GM12878 (cell line): ENCODE data around the gene MAP3K5. TPM values are rescaled to one million over a fixed set of nuclear protein-coding genes. Genes with fewer than 3 reads are reported as not detected.
A peak's percentile ranks its signal among the peaks of the same experiment; 100 is the strongest.

ENCODE experiments used
- ATAC-seq: fragments of 200-7000 bp; cut with Tn5 transposase; 3 replicates; pipeline ENCODE4 v1.9.1; 2020; ENCODE audit warnings: mild to moderate bottlenecking, moderate library complexity
- BruUV-seq: library from RNA; stranded (reverse); fragments of 400-500 nt; replicated peaks from 2 replicates; lab custom pipeline; 2021; lab: Mats Ljungman, UMichigan
- CTCF ChIA-PET: fragments of 300-600 bp; sonication (Branson Sonifier 250); formaldehyde crosslinking; extraction: SDS; loops from one replicate; lab custom pipeline; 2021; ENCODE audit warnings: inconsistent platforms; lab: Yijun Ruan, JAX
- POLR2A ChIA-PET: fragments of 350-600 bp; formaldehyde crosslinking; extraction: SDS; loops from one replicate; lab custom pipeline; 2021; ENCODE audit warnings: inconsistent platforms; lab: Charles Lee
- RAD21 ChIA-PET: fragments of 300-600 bp; sonication (Branson Sonifier 250); formaldehyde crosslinking; loops from one replicate; lab custom pipeline; 2023; ENCODE audit warnings: antibody characterized with exemption; ENCODE audit not compliant: unreplicated experiment; lab: Charles Lee
- SMC1A ChIA-PET: fragments of 300-600 bp; sonication (Branson Sonifier 250); formaldehyde crosslinking; loops from one replicate; lab custom pipeline; 2023; ENCODE audit not compliant: unreplicated experiment, uncharacterized antibody; lab: Charles Lee
- DNase-seq: peaks from one replicate; pipeline ENCODE4 v3.0.0-alpha.2; 2011; ENCODE audit warnings: low read depth, low spot score
- FAIRE-seq: peaks from 3 replicates; lab custom pipeline; 2011; peaks lifted over from hg19 to GRCh38; lab: Jason Lieb, UNC
- H2AFZ ChIP-seq: 2 replicates; pipeline ENCODE4 v1.6.0; 2011; ENCODE audit warnings: low read depth, low read length, control low read depth; ENCODE audit not compliant: control insufficient read depth
- H3K27ac ChIP-seq: 2 replicates; pipeline ENCODE4 v1.5.1; 2011; ENCODE audit warnings: control low read depth; ENCODE audit not compliant: control insufficient read depth, insufficient read depth
- H3K27me3 ChIP-seq, 2 experiments: replicated peaks in 1 of 2; 2 replicates each; pipeline versions ENCODE4 v1.6.0 to v1.6.1; 2011; ENCODE audit warnings: low read length in 1 of 2; ENCODE audit not compliant: control insufficient read depth in 2 of 2, insufficient read depth in 2 of 2
- H3K36me3 ChIP-seq, 2 experiments: 2 replicates each; pipeline ENCODE4 v1.5.1; 2011; ENCODE audit warnings: low read length in 1 of 2; ENCODE audit not compliant: control insufficient read depth in 2 of 2, insufficient read depth in 2 of 2
- H3K4me1 ChIP-seq: 2 replicates; pipeline ENCODE4 v1.6.1; 2011; ENCODE audit warnings: mild to moderate bottlenecking, low read length, moderate library complexity, mixed read lengths; ENCODE audit not compliant: control insufficient read depth, insufficient read depth
- H3K4me2 ChIP-seq: 2 replicates; pipeline ENCODE4 v1.6.0; 2011; ENCODE audit warnings: control low read depth; ENCODE audit not compliant: control insufficient read depth, insufficient read depth
- H3K4me3 ChIP-seq: fragments of 200-600 bp; sonication (generic); 2 replicates; pipeline ENCODE4 v1.5.1; 2016
- H3K79me2 ChIP-seq: 2 replicates; pipeline ENCODE4 v1.6.0; 2011; ENCODE audit warnings: low read length; ENCODE audit not compliant: control insufficient read depth, insufficient read depth
- H3K9ac ChIP-seq: 2 replicates; pipeline ENCODE4 v1.8.0; 2011; ENCODE audit warnings: low read length, control low read depth, mixed read lengths; ENCODE audit not compliant: control insufficient read depth, insufficient read depth
- H3K9me3 ChIP-seq: replicated peaks from 3 replicates; pipeline ENCODE4 v1.5.1; 2011; ENCODE audit warnings: mild to moderate bottlenecking, low read length; ENCODE audit not compliant: control insufficient read depth, insufficient read depth
- H4K20me1 ChIP-seq: 2 replicates; pipeline ENCODE4 v1.6.0; 2011; ENCODE audit not compliant: control insufficient read depth, insufficient read depth
- CBFB ChIP-seq: IDR thresholded peaks from 2 replicates; pipeline ENCODE4 v1.6.1; 2016; ENCODE audit warnings: antibody characterized with exemption, low read depth
- POLR2AphosphoS5 ChIP-seq: IDR thresholded peaks from 2 replicates; pipeline ENCODE4 v1.6.1; 2011; ENCODE audit warnings: mild to moderate bottlenecking, low read length, inconsistent platforms
- RELA ChIP-seq: fragments of 450-650 bp; IDR thresholded peaks from 2 replicates; pipeline ENCODE4 v1.8.0; 2014; ENCODE audit warnings: borderline replicate concordance; ENCODE audit not compliant: partially characterized antibody
- SMAD1 ChIP-seq: fragments of 450-650 bp; IDR thresholded peaks from 2 replicates; pipeline ENCODE4 v1.6.1; 2018; ENCODE audit warnings: mild to moderate bottlenecking, low read depth; ENCODE audit not compliant: partially characterized antibody
- WRNIP1 ChIP-seq: IDR thresholded peaks from 2 replicates; pipeline ENCODE4 v1.6.1; 2011; ENCODE audit warnings: low read depth, low read length, improper control_type of control experiment, borderline replicate concordance
- WGBS: methylation state at CpG from one replicate; pipeline ENCODE4 v1.1.6; 2016; ENCODE audit warnings: low lambda C conversion rate; ENCODE audit not compliant: insufficient replicate concordance, insufficient coverage; ENCODE audit errors: missing lambda C conversion rate; 5-methylcytosine and 5-hydroxymethylcytosine counted together
- in situ Hi-C: fragments of 300-500 bp; cut with MboI; formaldehyde crosslinking; loops from 9 replicates; pipeline ENCODE4 v1.14.3; 2018; ENCODE audit warnings: mixed read lengths
- intact Hi-C: fragments of 100-400 bp; cut with micrococcal nuclease; formaldehyde crosslinking; loops from one replicate; pipeline ENCODE4 v1.14.2; 2022; ENCODE audit not compliant: unreplicated experiment
- polyA plus RNA-seq, 11 experiments: library from polyadenylated mRNA; depleted of rRNA in 4 of 11; unstranded in 6 of 11; stranded (reverse) in 5 of 11; fragments of >200 nt; fragmentation: Nextera tagmentation in 4 of 11; fragmentation: Illumina TruSeq in 1 of 11; extraction: Ambion mirVana in 4 of 11; extraction: Trizol in 1 of 11; gene quantifications; 1 replicate in 1 of 11; 2 replicates in 10 of 11; pipeline versions ENCODE4 v1.2.1 to v1.2.3, GENCODE V29; 2011 to 2016; ENCODE audit warnings: inconsistent platforms in 2 of 11, missing spikeins in 2 of 11, low read depth in 1 of 11
- total RNA-seq, 4 experiments: library from RNA; depleted of rRNA in 3 of 4; stranded (reverse); fragments of >200 nt in 3 of 4; fragmentation: Illumina TruSeq in 1 of 4; extraction: Trizol in 1 of 4; gene quantifications; 2 replicates each; pipeline versions ENCODE4 v1.2.1 to v1.2.3, GENCODE V29; 2013 to 2021
- TF ChIP-seq, protein P1 (sequence below): IDR thresholded peaks from 2 replicates; pipeline ENCODE4 v1.6.1; 2012; ENCODE audit warnings: improper control_type of control experiment, low read depth, low read length; ENCODE audit not compliant: insufficient replicate concordance
- TF ChIP-seq, protein P2 (sequence below): fragments of 450-650 bp; IDR thresholded peaks from 2 replicates; pipeline ENCODE4 v1.6.1; 2017; ENCODE audit warnings: mild to moderate bottlenecking, moderate library complexity
- TF ChIP-seq, protein P3 (sequence below): fragments of 450-650 bp; IDR thresholded peaks from 2 replicates; pipeline ENCODE4 v1.6.1; 2016; ENCODE audit warnings: mild to moderate bottlenecking, moderate library complexity, borderline replicate concordance

MAP3K5 gene
- total and polyA plus RNA-seq, 10 of the 15 experiments (the other 5 are each of a cell fraction or from before 2014, with no cell fraction given): 5.4 to 34.3 (median 26.4) TPM

DNA sequence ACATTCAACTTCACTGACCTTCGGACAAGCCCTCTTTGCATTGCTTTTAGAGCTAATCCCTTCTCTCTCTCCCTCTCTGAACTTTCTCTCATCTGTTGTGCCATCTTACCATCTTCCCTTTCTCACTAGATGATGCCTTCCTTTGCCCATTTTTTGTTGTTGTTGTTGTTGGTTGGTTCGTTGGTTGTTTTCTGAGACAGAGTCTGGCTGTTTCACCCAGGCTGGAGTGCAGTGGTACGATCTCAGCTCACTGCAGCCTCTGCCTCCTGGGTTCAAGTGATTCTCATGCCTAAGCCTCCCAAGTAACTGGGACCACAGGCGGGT, 18.8 kb downstream of the MAP3K5 start:
- ChIA-PET POLR2A (interaction anchor here (1.4 to 11.8 kb wide), 7 partner anchors 8 to 55 kb away, joined by 3 to 159 read pairs (median 7); partner anchors contain the start of gene MAP3K5), CTCF (interaction anchor here (1.1 to 3.9 kb wide), 10 partner anchors 9 to 56 kb away, joined by 3 to 26 read pairs (median 5); partner anchors contain the start of gene MAP3K5), SMC1A (interaction anchor here (1.1 to 8.9 kb wide), 8 partner anchors 11 to 129 kb away, joined by 3 to 227 read pairs (median 24); partner anchors contain the start of gene MAP3K5), RAD21 (interaction anchor here (1.1 to 12.6 kb wide), 6 partner anchors 11 to 129 kb away, joined by 3 to 270 read pairs (median 55); partner anchors contain the start of gene MAP3K5)
- Histone ChIP-seq H3K9ac (peak overlapping the region; percentile 37), H3K4me1 (peaks cover 52% of the 10 kb centered on the region), H3K4me2 (peak overlapping the region; percentile 32), H3K9me3 (no peaks in the 10 kb centered on the region; the same call in 2 of the 3 replicates), H3K27me3 (no peaks in the 10 kb centered on the region), H4K20me1 (no peaks in the 10 kb centered on the region), H2AFZ (no peak overlapping the region), H3K79me2 (peaks cover 98% of the 10 kb centered on the region), H3K27ac (peak overlapping the region; percentile 92), H3K4me3 (peak overlapping the region; percentile 49), H3K36me3 (peaks cover 0 to 4% of the 10 kb centered on the region in 2 experiments; a peak in 2 of 4 replicates)
- WGBS: 73% methylated on average over 4 of the region's 4 CpGs
- FAIRE-seq: no peak
- in situ Hi-C loops: no loop called here
- ATAC-seq: no peak; the same call in 2 of the 3 replicates
- DNase-seq: no peak
- intact Hi-C loops: loop anchor here (1.0 kb wide), 2 partner anchors 18 to 53 kb away; no protein-coding TSS in a partner anchor
- BruUV-seq: no TSS peak
- TF ChIP-seq SMAD1: peak; percentile 7
- TF ChIP-seq WRNIP1: 0 out of 2 replicates have a peak, but pooled peaks have one; percentile 23
- TF ChIP-seq, protein P1, sequence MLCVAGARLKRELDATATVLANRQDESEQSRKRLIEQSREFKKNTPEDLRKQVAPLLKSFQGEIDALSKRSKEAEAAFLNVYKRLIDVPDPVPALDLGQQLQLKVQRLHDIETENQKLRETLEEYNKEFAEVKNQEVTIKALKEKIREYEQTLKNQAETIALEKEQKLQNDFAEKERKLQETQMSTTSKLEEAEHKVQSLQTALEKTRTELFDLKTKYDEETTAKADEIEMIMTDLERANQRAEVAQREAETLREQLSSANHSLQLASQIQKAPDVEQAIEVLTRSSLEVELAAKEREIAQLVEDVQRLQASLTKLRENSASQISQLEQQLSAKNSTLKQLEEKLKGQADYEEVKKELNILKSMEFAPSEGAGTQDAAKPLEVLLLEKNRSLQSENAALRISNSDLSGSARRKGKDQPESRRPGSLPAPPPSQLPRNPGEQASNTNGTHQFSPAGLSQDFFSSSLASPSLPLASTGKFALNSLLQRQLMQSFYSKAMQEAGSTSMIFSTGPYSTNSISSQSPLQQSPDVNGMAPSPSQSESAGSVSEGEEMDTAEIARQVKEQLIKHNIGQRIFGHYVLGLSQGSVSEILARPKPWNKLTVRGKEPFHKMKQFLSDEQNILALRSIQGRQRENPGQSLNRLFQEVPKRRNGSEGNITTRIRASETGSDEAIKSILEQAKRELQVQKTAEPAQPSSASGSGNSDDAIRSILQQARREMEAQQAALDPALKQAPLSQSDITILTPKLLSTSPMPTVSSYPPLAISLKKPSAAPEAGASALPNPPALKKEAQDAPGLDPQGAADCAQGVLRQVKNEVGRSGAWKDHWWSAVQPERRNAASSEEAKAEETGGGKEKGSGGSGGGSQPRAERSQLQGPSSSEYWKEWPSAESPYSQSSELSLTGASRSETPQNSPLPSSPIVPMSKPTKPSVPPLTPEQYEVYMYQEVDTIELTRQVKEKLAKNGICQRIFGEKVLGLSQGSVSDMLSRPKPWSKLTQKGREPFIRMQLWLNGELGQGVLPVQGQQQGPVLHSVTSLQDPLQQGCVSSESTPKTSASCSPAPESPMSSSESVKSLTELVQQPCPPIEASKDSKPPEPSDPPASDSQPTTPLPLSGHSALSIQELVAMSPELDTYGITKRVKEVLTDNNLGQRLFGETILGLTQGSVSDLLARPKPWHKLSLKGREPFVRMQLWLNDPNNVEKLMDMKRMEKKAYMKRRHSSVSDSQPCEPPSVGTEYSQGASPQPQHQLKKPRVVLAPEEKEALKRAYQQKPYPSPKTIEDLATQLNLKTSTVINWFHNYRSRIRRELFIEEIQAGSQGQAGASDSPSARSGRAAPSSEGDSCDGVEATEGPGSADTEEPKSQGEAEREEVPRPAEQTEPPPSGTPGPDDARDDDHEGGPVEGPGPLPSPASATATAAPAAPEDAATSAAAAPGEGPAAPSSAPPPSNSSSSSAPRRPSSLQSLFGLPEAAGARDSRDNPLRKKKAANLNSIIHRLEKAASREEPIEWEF: no peak
- TF ChIP-seq, protein P2, sequence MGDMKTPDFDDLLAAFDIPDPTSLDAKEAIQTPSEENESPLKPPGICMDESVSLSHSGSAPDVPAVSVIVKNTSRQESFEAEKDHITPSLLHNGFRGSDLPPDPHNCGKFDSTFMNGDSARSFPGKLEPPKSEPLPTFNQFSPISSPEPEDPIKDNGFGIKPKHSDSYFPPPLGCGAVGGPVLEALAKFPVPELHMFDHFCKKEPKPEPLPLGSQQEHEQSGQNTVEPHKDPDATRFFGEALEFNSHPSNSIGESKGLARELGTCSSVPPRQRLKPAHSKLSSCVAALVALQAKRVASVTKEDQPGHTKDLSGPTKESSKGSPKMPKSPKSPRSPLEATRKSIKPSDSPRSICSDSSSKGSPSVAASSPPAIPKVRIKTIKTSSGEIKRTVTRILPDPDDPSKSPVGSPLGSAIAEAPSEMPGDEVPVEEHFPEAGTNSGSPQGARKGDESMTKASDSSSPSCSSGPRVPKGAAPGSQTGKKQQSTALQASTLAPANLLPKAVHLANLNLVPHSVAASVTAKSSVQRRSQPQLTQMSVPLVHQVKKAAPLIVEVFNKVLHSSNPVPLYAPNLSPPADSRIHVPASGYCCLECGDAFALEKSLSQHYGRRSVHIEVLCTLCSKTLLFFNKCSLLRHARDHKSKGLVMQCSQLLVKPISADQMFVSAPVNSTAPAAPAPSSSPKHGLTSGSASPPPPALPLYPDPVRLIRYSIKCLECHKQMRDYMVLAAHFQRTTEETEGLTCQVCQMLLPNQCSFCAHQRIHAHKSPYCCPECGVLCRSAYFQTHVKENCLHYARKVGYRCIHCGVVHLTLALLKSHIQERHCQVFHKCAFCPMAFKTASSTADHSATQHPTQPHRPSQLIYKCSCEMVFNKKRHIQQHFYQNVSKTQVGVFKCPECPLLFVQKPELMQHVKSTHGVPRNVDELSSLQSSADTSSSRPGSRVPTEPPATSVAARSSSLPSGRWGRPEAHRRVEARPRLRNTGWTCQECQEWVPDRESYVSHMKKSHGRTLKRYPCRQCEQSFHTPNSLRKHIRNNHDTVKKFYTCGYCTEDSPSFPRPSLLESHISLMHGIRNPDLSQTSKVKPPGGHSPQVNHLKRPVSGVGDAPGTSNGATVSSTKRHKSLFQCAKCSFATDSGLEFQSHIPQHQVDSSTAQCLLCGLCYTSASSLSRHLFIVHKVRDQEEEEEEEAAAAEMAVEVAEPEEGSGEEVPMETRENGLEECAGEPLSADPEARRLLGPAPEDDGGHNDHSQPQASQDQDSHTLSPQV: no peak
- no peak for TF ChIP-seq RELA
- TF ChIP-seq CBFB: no peak
- TF ChIP-seq, protein P3, sequence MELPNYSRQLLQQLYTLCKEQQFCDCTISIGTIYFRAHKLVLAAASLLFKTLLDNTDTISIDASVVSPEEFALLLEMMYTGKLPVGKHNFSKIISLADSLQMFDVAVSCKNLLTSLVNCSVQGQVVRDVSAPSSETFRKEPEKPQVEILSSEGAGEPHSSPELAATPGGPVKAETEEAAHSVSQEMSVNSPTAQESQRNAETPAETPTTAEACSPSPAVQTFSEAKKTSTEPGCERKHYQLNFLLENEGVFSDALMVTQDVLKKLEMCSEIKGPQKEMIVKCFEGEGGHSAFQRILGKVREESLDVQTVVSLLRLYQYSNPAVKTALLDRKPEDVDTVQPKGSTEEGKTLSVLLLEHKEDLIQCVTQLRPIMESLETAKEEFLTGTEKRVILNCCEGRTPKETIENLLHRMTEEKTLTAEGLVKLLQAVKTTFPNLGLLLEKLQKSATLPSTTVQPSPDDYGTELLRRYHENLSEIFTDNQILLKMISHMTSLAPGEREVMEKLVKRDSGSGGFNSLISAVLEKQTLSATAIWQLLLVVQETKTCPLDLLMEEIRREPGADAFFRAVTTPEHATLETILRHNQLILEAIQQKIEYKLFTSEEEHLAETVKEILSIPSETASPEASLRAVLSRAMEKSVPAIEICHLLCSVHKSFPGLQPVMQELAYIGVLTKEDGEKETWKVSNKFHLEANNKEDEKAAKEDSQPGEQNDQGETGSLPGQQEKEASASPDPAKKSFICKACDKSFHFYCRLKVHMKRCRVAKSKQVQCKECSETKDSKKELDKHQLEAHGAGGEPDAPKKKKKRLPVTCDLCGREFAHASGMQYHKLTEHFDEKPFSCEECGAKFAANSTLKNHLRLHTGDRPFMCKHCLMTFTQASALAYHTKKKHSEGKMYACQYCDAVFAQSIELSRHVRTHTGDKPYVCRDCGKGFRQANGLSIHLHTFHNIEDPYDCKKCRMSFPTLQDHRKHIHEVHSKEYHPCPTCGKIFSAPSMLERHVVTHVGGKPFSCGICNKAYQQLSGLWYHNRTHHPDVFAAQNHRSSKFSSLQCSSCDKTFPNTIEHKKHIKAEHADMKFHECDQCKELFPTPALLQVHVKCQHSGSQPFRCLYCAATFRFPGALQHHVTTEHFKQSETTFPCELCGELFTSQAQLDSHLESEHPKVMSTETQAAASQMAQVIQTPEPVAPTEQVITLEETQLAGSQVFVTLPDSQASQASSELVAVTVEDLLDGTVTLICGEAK: 0 out of 2 replicates have a peak, but pooled peaks have one; percentile 21
- TF ChIP-seq POLR2AphosphoS5: peak; percentile 55
